GM12878 (cell line): Measurements from ENCODE around the gene TELO2. TPM values are rescaled to one million over a fixed set of nuclear protein-coding genes. Genes with fewer than 3 reads are reported as not detected.

Experiments used
- CEBPZ ChIP-seq: fragments of 150-350 bp; IDR thresholded peaks from 2 replicates; pipeline ENCODE4 v1.6.1; 2016; ENCODE audit warnings: low read depth, low read length
- NFXL1 ChIP-seq: fragments of 450-650 bp; IDR thresholded peaks from 2 replicates; pipeline ENCODE4 v1.6.1; 2017; ENCODE audit warnings: antibody characterized with exemption, mild to moderate bottlenecking, borderline replicate concordance
- POLR2AphosphoS2 ChIP-seq: IDR thresholded peaks from 2 replicates; pipeline ENCODE4 v1.6.1; 2011; ENCODE audit warnings: low read depth, mild to moderate bottlenecking, low read length, improper control_type of control experiment, moderate library complexity
- ZNF384 ChIP-seq: IDR thresholded peaks from 2 replicates; pipeline ENCODE4 v1.6.1; 2012; ENCODE audit warnings: low read depth, mild to moderate bottlenecking, low read length, improper control_type of control experiment, borderline replicate concordance
- polyA plus RNA-seq, 11 experiments: library from polyadenylated mRNA; depleted of rRNA in 4 of 11; unstranded in 6 of 11; stranded (reverse) in 5 of 11; fragments of >200 nt; fragmentation: Nextera tagmentation in 4 of 11; fragmentation: Illumina TruSeq in 1 of 11; extraction: Ambion mirVana in 4 of 11; extraction: Trizol in 1 of 11; gene quantifications; 1 replicate in 1 of 11; 2 replicates in 10 of 11; pipeline versions ENCODE4 v1.2.1 to v1.2.3, GENCODE V29; 2011 to 2016; ENCODE audit warnings: inconsistent platforms in 2 of 11, missing spikeins in 2 of 11, low read depth in 1 of 11
- total RNA-seq, 4 experiments: library from RNA; depleted of rRNA in 3 of 4; stranded (reverse); fragments of >200 nt in 3 of 4; fragmentation: Illumina TruSeq in 1 of 4; extraction: Trizol in 1 of 4; gene quantifications; 2 replicates each; pipeline versions ENCODE4 v1.2.1 to v1.2.3, GENCODE V29; 2013 to 2021
- TF ChIP-seq, protein P1 (sequence below): IDR thresholded peaks from 2 replicates; pipeline ENCODE4 v1.6.1; 2011; ENCODE audit warnings: low read depth, mild to moderate bottlenecking, low read length, moderate library complexity, borderline replicate concordance; ENCODE audit errors: extremely low read depth
- TF ChIP-seq, protein P2 (sequence below): fragments of 450-650 bp; IDR thresholded peaks from 2 replicates; pipeline ENCODE4 v1.6.1; 2017; ENCODE audit warnings: mild to moderate bottlenecking, moderate library complexity

TELO2 gene
- total and polyA plus RNA-seq, 10 of the 15 experiments (the other 5 are each of a cell fraction or from before 2014, with no cell fraction given): 0.55 to 72.8 (median 18.6) TPM

- TF ChIP-seq CEBPZ (no peak), POLR2AphosphoS2 (no peak), ZNF384 (no peak), NFXL1 (no peak)
- TF ChIP-seq, protein P1, sequence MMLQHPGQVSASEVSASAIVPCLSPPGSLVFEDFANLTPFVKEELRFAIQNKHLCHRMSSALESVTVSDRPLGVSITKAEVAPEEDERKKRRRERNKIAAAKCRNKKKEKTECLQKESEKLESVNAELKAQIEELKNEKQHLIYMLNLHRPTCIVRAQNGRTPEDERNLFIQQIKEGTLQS: no peak
- TF ChIP-seq, protein P2, sequence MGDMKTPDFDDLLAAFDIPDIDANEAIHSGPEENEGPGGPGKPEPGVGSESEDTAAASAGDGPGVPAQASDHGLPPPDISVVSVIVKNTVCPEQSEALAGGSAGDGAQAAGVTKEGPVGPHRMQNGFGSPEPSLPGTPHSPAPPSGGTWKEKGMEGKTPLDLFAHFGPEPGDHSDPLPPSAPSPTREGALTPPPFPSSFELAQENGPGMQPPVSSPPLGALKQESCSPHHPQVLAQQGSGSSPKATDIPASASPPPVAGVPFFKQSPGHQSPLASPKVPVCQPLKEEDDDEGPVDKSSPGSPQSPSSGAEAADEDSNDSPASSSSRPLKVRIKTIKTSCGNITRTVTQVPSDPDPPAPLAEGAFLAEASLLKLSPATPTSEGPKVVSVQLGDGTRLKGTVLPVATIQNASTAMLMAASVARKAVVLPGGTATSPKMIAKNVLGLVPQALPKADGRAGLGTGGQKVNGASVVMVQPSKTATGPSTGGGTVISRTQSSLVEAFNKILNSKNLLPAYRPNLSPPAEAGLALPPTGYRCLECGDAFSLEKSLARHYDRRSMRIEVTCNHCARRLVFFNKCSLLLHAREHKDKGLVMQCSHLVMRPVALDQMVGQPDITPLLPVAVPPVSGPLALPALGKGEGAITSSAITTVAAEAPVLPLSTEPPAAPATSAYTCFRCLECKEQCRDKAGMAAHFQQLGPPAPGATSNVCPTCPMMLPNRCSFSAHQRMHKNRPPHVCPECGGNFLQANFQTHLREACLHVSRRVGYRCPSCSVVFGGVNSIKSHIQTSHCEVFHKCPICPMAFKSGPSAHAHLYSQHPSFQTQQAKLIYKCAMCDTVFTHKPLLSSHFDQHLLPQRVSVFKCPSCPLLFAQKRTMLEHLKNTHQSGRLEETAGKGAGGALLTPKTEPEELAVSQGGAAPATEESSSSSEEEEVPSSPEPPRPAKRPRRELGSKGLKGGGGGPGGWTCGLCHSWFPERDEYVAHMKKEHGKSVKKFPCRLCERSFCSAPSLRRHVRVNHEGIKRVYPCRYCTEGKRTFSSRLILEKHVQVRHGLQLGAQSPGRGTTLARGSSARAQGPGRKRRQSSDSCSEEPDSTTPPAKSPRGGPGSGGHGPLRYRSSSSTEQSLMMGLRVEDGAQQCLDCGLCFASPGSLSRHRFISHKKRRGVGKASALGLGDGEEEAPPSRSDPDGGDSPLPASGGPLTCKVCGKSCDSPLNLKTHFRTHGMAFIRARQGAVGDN: no peak
Observed at GRCh38 chr16:1556254-1556653, 63.1 kb downstream of the TELO2 start (continued).
